GM21737 (cell line): ENCODE results near the gene CAMK2A.

ENCODE experiments used
- ATAC-seq: cut with Tn5 transposase; IDR thresholded peaks from one replicate; pipeline ENCODE4 v1.9.1; 2021; ENCODE audit warnings: mild to moderate bottlenecking, moderate library complexity; ENCODE audit not compliant: unreplicated experiment

CAMK2A gene

DNA sequence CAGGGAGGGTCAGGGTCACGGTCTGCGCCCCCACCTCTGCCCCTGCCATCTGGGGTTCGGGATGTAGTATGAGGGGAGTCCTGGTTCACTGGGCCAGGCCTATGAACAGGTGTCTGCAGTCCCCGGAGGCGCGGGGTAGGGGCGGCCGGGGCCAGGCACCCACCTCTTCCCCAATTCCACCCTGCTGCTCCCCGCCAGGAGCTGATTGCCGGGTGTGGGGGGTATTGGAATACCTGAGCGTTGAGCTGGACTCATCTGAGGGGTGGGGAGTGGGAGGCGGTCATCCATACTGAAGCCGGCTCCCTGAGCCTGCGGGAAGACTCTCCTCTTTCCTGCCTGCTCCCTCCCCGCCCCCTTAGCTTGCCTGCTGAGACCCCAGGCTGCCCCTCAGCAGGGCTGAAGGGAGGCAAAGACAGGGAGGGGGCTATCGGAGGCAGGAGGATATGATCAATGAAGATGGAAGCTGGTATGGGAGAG, 99.0 kb downstream of the CAMK2A start:
- no peak for ATAC-seq

- ATAC-seq = no peak
Measured at GRCh38 chr5:150189728-150190502, 99.7 kb downstream of the CAMK2A start, which contains the start of gene SLC6A7. TSS of gene SLC6A7 (plus strand) at chr5:150190062. CDS start at chr5:150190328, 266 bp downstream.

- no peak for ATAC-seq
Measured at GRCh38 chr5:150189326-150189725, 100.2 kb downstream of the CAMK2A start.

- ATAC-seq = no peak
Measured at GRCh38 chr5:150188146-150188842, 101.3 kb downstream of the CAMK2A start.

DNA sequence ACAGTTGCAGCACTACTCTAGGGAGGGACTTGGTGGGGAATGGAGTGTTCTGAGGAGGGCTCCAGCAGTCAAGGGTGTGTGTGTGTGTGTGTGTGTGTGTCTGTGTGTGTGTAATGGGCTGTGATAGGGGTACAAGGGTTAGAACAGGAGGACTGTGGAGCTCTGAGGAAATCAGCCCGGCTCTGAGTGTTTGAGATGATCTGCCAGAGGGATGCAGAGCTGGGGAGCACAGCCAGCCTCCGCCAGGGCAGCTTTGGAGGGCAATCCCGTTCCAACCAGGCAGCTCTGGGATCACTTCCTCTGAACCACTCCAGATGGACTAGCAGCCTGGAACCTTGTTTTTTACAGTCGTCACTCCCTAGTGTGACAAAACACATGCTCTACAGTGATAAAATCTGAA, 102.7 kb downstream of the CAMK2A start:
- no peak for ATAC-seq

- no peak for ATAC-seq
Measured at GRCh38 chr5:150186137-150186536, 103.4 kb downstream of the CAMK2A start.

GRCh38 chr5:150184990-150185912, 104.3 kb downstream of the CAMK2A start:
- ATAC-seq = no peak

DNA sequence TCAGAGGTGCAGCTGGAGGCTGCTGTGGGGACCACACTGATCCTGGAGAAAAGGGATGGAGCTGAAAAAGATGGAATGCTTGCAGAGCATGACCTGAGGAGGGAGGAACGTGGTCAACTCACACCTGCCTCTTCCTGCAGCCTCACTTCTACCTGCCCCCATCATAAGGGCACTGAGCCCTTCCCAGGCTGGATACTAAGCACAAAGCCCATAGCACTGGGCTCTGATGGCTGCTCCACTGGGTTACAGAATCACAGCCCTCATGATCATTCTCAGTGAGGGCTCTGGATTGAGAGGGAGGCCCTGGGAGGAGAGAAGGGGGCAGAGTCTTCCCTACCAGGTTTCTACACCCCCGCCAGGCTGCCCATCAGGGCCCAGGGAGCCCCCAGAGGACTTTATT, 105.6 kb downstream of the CAMK2A start:
- ATAC-seq = no peak

- no peak for ATAC-seq
Measured at GRCh38 chr5:150183436-150183835, 106.1 kb downstream of the CAMK2A start.

DNA sequence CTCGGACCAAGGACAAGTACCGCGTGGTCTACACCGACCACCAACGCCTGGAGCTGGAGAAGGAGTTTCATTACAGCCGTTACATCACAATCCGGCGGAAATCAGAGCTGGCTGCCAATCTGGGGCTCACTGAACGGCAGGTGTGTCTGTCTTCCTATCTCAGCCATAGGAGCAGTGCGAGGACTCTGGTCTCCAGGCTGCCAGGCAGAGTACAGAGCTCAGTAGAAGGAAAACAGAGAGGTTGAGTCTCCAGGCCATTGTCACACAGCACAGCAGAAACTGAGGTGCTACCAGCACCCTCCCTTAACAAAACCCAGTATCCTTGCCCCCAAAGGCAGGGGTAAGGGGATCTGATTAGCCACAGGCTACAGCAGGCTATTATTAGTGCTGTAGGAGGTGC, 106.8 kb downstream of the CAMK2A start:
- ATAC-seq = no peak

DNA sequence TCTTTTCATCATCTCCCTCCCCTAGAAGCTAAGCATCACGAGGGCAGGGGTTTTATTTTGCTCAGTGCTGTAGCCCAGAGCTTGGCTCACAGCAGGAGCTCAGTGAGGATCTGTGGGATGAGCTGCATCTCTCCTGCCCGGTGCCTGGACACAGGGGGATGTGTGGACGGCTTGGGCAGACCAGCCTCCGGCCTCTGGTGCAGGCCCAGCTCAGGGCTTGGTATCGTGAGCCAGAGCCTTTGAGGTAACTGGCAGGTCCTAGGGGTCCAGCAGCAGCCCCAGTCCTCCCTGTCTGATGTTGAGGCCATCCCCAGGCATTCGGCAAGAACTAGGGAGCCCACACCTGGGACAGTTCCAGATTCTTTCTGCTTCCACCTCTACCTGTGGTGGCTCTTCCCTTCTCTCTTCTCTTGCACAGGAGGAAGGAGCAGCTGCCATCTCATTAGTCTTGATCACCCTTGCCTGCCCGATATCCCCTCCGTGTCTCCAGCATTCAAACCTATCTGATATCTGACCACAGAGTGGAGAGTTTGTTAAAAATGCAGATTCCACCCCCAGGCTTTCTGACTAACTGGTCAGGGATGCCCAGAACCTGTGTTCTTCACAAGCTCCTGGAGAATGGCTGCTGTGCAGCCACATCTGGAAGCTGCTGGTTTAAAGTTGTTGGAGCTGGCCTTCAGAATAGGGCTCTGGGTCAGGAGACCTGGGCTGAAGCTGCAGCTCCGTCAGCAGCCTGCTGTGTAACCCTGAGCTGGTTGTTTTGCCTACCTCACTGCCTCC, 107.6 kb downstream of the CAMK2A start:
- no peak for ATAC-seq

- no peak for ATAC-seq
Measured at GRCh38 chr5:150181027-150181426, 108.5 kb downstream of the CAMK2A start.

DNA sequence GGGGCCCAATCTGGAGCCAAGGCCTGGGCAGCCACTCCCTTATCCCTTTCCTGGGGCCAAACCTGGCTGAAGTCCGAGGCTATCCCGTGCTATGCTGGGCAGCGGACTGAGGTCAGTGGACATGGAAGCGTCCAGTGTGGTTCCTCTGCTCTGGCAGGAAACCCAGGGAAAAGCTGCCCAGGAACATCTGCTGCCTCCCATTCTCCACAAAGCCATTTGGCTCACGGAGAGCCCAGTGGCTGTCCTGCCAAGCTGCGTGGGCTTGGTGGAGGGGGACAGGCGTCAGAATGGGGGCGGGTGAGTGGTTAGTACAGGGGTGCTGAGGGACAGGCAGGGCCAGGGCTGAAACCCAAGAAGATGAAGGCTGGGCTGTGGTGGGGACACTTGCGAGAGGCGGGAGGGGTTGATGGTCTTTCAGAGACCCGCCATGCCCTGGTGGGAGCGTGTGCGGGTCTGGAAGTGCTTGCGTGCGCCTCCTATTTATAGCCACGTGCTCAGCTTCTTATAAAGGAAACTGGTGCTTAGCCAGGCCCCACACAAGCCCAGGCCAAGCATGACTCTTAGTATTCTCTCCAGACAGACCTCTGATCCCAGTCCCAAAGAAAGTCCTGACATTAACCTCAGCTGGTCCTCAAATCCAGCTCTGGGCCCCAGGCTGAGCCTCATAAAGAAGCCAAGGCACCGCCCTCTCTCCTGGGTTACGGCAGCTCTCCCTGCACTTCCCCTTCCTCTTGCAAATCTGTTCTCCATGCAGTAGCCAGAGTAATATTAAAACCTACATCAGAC, 109.1 kb downstream of the CAMK2A start:
- ATAC-seq = no peak

GRCh38 chr5:150179019-150179620, 110.5 kb downstream of the CAMK2A start:
- ATAC-seq = no peak

DNA sequence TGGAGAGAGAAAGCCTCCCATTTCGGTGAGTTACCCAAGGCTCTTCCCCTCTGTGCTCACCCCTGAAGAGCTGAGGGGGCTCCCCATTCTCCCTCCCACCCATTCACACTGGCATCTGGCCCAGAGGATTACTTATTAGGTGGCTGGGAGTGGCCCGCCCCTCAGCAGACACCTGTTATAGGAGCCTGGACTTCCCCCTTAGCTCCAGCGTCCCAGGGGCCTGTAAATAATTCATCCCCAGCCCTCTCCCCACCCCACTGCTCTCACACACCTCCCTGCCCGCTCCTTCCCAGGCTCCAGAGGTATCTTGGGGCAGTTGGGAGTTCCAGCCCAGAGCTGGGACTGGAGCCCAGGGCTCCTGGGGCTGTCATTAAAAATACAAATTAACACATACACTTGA, 111.3 kb downstream of the CAMK2A start:
- ATAC-seq = no peak

DNA sequence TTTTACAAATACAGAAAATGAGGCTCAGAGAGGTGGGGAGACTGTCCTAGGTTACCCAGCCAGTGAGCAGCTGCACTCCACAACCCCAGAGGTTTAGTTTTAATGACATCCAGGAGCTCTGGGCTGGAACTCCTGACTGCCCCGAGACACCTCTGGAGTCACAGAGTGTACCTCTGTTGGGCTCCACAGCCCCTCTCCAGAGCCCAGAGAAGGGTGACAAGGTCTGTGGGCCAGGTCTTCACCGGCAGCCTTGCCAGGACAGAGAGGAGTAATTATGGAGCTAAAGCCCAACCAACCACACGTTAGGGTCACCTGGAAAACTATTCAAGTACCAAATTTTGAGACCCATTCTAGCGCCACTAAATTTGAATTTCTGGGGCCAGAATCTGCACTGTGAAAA, 111.9 kb downstream of the CAMK2A start:
- ATAC-seq = no peak

DNA sequence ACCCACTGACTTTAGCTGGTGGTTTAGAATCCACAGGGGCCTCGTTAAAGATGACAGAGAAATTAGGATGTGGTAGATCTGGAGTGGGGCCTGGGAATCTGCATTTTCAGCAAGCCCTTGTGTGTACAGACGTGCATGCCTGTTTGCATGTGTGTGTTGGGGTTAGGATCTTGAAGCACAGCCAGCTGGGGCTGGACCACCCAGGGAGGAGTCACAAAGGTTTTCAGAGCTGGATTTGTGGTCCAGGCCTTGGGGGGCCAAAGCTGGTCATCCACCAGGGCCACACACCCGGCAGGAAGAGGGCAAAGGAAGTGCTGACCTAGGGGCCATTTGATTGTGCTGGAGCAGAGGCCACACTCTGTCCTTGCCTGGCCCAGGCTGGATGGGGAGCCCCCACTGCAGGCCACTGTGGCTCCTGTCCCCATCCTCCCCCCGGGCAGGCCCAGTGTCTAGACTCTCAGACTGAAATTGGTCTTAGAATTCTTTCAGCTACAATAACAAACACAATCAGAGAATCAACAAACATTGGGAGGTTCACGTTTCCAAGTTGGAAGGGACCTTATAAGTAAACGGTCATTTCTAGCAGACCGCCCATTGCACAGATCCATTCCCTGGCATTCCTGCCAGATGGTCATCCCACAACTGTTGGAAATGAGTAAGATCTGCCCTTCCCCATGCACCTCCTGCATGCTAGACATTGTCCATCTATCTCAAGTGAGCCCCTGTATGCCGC, 112.7 kb downstream of the CAMK2A start:
- ATAC-seq = no peak

DNA sequence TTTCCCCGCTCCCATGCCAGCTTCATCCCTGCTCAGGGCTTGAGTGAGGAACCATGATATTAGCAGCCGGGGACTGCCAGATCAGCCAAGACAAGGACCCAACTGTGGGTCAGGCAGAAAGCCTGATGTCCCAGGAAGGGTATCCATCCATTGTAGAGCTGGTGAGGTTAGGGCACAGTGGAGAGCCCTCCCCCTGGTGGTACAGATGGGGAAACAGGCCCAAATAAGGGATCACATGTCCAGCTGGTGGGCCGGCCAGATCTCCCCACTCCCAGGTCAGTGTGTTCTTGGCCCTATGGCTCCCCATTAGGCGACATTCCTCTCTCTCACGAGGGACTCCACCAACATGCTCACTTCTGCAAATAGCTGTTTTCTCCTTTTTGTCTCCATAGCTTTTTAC, 114.0 kb downstream of the CAMK2A start:
- ATAC-seq = no peak

DNA sequence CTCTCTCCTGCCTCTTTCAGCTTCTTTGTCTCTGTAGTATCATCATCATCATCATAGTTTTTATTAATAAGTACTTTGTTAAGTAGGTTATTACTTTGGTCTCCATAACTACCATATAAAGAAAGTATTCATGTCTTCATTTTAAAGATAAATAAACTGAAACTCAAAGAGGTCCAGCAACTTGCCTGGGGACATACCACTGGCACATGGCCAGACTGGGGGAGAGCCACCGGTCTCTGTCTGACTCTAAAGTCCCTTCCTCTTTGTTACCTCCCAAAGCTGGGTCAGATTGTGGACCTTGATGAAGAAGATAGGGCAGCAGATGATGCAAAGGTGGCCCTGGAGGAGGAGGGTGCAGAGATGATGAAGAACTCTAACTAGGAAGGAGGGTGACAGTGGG, 114.5 kb downstream of the CAMK2A start:
- ATAC-seq = no peak
